Stimulated activated naive CD8-positive, alpha-beta T cell treated with anti-CD3 and anti-CD28 coated beads, Interleukin-15, Interleukin-2, amounts not matched to agents 100 ng/mL and 50 ng/mL, for 24 hours (primary cell): ENCODE measurements around the gene CD3E.

Experiments used
- H3K27ac Mint-ChIP-seq: one replicate; pipeline ENCODE4 v1.8.0; 2021; ENCODE audit warnings: mild to moderate bottlenecking, mixed read lengths
- H3K27me3 Mint-ChIP-seq: one replicate; pipeline ENCODE4 v1.8.0; 2021; ENCODE audit warnings: mixed read lengths
- H3K36me3 Mint-ChIP-seq: one replicate; pipeline ENCODE4 v1.8.0; 2021; ENCODE audit warnings: low read depth, mixed read lengths
- H3K4me1 Mint-ChIP-seq: one replicate; pipeline ENCODE4 v1.8.0; 2021; ENCODE audit warnings: low read depth, mixed read lengths
- H3K4me3 Mint-ChIP-seq: one replicate; pipeline ENCODE4 v1.8.0; 2021; ENCODE audit warnings: mild to moderate bottlenecking, mixed read lengths
- H3K9me3 Mint-ChIP-seq: one replicate; pipeline ENCODE4 v1.8.0; 2021; ENCODE audit warnings: mixed read lengths

CD3E gene

DNA sequence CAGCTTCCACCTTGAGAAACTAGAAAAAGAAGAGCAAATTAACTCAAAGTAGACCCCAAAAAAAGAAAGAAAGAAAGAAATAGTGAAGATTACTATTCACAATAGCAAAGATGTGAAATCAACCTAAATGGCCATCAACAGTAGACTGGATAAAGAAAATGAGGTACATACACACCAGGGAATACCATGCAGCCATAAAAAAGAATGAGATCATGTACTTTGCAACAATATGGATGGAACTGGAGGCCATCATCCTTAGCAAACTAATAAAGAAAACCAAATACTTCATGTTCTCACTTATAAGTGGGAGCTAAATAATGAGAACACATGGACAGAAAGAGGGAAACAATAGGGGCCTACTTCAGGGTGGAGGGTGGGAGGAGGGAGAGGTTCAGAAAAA, 24.2 kb downstream of the CD3E start:
- peaks cover 19% of the 10 kb centered on the region for H3K4me1 Mint-ChIP-seq
- H3K36me3 Mint-ChIP-seq = peaks cover 3% of the 10 kb centered on the region
- H3K9me3 Mint-ChIP-seq = no peaks in the 10 kb centered on the region
- H3K27ac Mint-ChIP-seq = peak overlapping the region; percentile 22
- no peak overlapping the region for H3K4me3 Mint-ChIP-seq
- H3K27me3 Mint-ChIP-seq = no peaks in the 10 kb centered on the region

DNA sequence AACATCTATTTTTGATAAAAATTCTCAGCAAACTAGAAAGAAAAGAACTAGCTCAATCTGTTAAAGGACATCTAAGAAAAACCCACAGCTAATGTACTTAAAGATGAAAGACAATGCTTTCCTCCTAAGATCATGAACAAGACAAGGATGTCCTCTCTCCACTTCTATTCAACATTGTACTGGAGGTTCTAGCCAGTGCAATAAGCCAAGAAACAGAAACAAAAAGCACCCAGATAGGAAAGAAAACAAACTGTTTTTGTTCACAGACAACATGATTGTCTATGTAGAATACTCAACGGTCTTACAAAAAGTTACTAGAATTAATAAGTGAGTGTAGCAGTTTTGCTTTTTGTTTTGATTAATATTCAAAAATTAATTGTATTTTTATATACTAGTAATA, 30.2 kb downstream of the CD3E start:
- peak overlapping the region; percentile 85 for H3K27ac Mint-ChIP-seq
- H3K4me3 Mint-ChIP-seq = peak overlapping the region; percentile 59
- no peaks in the 10 kb centered on the region for H3K27me3 Mint-ChIP-seq
- H3K4me1 Mint-ChIP-seq = peaks cover 47% of the 10 kb centered on the region
- H3K9me3 Mint-ChIP-seq = no peaks in the 10 kb centered on the region
- peaks cover 27% of the 10 kb centered on the region for H3K36me3 Mint-ChIP-seq

DNA sequence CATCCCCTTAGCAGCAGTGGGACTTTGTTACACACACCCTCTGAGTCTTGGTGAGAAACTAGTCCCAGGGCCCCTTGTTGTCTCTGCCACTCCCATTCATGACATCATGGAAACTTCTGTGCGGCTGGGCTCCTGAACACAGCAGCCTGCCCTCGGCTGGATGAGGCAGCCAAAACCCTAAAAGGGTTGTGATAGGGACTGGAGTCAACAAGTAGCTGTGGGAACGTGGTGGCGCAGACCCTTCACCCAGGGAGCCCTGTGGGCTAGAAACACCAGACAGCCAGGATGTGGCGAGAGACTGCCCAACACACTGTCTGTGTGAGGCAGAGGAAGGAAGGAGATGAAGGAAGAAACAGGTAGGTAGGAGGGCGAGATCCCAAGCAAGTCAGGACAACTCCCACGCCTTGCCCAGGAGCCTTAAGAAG, 34.1 kb downstream of the CD3E start:
- no peaks in the 10 kb centered on the region for H3K27me3 Mint-ChIP-seq
- H3K9me3 Mint-ChIP-seq = no peaks in the 10 kb centered on the region
- peaks cover 49% of the 10 kb centered on the region for H3K4me1 Mint-ChIP-seq
- H3K36me3 Mint-ChIP-seq = peaks cover 49% of the 10 kb centered on the region
- H3K4me3 Mint-ChIP-seq = peak overlapping the region; percentile 89
- H3K27ac Mint-ChIP-seq = peak overlapping the region; percentile 98

DNA sequence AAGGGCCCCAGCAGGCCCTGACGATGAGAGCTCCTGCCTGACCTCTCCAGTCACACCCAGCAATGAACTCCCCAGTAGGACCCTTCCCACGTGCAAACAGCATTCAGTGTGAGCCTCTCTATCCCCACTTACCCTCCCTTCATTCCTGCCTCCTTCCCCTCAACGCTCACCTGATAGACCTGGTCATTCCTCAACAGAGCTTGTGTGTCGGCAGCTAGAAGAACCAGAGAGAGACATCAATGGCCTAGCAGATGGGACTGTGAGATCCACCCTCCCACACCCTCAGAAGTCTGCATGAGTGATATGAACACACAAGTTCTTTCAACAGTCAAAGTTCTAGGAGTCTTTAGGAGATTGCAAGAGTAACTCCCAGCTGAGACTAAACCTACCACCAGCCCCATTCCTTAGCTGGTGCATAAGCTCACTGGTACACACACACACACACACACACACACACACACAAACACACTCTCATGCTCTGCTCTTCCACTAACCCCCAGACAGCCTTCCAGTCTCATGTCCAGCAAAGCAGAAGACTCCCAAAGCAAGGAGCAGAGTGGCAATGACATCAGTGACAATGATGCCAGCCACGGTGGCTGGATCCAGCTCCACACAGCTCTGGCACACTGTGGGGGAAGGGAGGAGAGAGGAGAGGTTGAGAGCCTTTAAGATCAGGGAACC, 34.9 kb downstream of the CD3E start:
- H3K9me3 Mint-ChIP-seq = no peaks in the 10 kb centered on the region
- peak overlapping the region; percentile 89 for H3K4me3 Mint-ChIP-seq
- peaks cover 51% of the 10 kb centered on the region for H3K4me1 Mint-ChIP-seq
- peak overlapping the region; percentile 98 for H3K27ac Mint-ChIP-seq
- H3K27me3 Mint-ChIP-seq = no peaks in the 10 kb centered on the region
- H3K36me3 Mint-ChIP-seq = peaks cover 49% of the 10 kb centered on the region

DNA sequence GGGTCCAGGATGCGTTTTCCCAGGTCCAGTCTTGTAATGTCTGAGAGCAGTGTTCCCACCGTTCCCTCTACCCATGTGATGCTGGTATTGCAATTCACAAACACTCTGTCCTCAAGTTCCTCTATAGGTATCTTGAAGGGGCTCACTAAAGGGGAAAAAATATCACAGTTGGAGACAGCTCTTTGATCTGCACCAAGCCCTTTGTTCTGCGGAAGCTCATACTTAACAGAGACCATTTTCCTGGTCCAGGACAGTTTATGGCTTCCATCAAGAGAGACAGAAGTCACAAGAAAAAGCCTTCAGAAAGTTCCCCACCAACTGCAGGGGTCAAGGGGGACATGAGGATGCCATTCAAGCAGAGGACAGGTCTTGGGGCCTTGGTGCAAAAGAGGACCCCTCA, 35.9 kb downstream of the CD3E start:
- Mint-ChIP-seq H3K36me3 (peaks cover 57% of the 10 kb centered on the region), H3K27me3 (no peaks in the 10 kb centered on the region), H3K27ac (peak overlapping the region; percentile 98), H3K4me1 (peaks cover 50% of the 10 kb centered on the region), H3K4me3 (peak overlapping the region; percentile 89), H3K9me3 (no peaks in the 10 kb centered on the region)

DNA sequence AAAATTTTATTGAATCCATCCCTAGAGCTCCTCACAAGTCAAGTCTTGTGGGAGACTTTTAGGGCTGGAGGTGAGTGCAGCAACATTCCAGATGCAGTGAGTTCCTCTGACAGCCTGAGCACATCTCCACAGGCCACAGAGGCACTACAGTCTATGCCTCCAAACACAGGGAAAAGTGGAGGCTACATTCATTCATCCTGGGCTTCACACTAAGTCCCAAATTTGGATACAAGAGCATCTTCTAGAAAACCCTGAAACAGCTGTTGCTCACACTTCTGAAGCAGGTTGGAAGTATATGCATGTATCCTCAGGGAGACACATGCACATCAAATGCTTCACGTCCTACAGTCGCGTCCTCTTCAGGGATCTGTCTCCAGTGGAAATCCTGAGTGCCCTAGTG, 36.7 kb downstream of the CD3E start:
- peaks cover 61% of the 10 kb centered on the region for H3K36me3 Mint-ChIP-seq
- H3K9me3 Mint-ChIP-seq = no peaks in the 10 kb centered on the region
- H3K27me3 Mint-ChIP-seq = no peaks in the 10 kb centered on the region
- H3K4me3 Mint-ChIP-seq = peak overlapping the region; percentile 89
- peaks cover 55% of the 10 kb centered on the region for H3K4me1 Mint-ChIP-seq
- H3K27ac Mint-ChIP-seq = peak overlapping the region; percentile 98

DNA sequence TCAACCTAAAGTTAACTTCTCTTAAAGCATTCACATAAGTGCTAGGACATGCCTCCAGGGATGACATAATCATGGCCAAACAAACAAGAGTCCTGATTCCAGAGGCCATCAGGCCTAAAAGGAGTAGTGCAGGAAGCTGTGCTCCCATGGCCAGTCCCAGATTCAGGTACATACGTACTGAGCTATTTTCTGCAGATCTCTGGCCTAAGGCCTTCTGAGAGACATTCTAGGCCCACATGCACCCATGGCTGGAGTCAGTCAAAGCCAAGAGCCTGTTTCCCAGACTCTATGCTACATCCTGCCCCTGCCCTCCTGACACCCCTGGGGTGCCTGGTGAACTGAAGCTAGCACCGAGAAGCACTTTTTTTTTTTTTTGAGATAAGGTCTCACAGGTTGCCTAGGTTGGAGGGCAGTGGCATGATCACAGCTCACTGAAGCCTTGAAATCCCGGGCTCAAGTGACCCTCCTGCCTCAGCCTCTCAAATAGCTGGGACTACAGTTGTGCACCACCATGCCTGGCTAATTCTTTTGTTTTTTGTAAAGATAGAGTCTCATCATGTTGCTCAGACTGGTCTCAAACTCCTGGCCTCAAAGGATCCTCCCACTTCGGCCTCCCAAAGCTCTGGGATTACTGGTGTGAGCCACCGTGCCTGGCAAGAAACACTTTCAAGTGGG, 37.4 kb downstream of the CD3E start:
- Mint-ChIP-seq H3K4me3 (peak overlapping the region; percentile 89), H3K27ac (peak overlapping the region; percentile 98), H3K4me1 (peaks cover 57% of the 10 kb centered on the region), H3K9me3 (no peaks in the 10 kb centered on the region), H3K27me3 (no peaks in the 10 kb centered on the region), H3K36me3 (peaks cover 60% of the 10 kb centered on the region)

DNA sequence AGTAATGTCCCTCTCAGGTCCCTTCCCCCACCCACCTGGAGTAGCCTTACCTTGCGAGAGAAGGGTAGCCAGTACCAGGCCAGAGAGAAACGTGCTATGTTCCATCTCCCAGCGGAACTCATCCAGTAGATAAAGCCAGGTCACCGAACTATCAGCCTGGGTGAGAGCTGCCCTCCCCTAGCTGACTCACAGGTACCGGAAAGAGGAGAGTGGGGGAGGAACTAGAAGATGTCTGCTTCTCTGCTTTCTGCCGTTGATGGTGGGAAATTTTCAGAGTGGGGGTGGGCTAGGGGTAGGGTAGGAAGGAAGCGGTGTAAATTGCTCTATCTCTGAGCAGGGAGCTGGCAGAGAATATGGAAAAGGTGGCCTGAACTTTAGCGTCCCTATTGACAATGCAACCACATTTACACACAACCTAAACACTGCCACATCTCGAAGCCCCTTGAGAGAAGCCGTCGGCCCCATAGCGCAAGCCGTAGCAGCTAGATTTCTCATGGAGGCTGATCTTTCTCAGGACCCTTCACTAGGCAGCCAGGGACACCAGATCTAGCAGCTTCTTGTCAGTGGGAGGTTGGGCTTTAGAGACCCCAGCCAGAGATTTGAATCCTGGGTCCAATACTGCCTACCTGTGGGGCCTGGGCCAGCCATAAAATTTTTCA, 38.1 kb downstream of the CD3E start, which contains the start of gene CD3D:
Gene CD3D (minus strand): TSS at position 203 of the 659 bp plus-strand sequence. CDS start 98 bp downstream, at position 105.
- peak within 1 kb of the TSS; percentile 98 for H3K27ac Mint-ChIP-seq
- peak within 1 kb of the TSS; percentile 89 for H3K4me3 Mint-ChIP-seq
- peaks cover 63% of the 10 kb centered on the region for H3K4me1 Mint-ChIP-seq
- H3K9me3 Mint-ChIP-seq = no peaks in the 10 kb centered on the region
- no peaks in the 10 kb centered on the region for H3K27me3 Mint-ChIP-seq
- peaks cover 60% of the 10 kb centered on the region for H3K36me3 Mint-ChIP-seq

DNA sequence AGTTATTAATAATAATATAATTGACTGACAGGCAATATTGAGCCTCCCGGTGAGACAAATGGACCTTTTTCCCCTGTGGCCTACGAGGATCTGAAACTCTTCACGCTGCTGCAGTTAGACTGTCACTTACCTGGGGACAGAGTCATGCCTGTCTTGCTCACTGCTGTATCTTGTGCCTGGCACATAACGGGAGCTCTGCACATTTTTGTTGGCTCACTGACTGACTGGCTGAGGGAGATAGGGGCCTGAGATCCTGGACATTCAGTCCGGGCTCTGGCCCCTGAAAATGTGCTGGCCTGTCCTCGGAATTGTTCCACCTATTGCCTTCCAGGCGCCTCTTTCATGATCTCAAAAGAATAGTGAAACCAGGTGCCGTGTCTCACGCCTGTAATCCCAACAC, 38.7 kb downstream of the CD3E start:
- H3K27ac Mint-ChIP-seq = peak overlapping the region; percentile 98
- H3K9me3 Mint-ChIP-seq = no peaks in the 10 kb centered on the region
- peaks cover 54% of the 10 kb centered on the region for H3K36me3 Mint-ChIP-seq
- peaks cover 65% of the 10 kb centered on the region for H3K4me1 Mint-ChIP-seq
- peak overlapping the region; percentile 89 for H3K4me3 Mint-ChIP-seq
- no peaks in the 10 kb centered on the region for H3K27me3 Mint-ChIP-seq

DNA sequence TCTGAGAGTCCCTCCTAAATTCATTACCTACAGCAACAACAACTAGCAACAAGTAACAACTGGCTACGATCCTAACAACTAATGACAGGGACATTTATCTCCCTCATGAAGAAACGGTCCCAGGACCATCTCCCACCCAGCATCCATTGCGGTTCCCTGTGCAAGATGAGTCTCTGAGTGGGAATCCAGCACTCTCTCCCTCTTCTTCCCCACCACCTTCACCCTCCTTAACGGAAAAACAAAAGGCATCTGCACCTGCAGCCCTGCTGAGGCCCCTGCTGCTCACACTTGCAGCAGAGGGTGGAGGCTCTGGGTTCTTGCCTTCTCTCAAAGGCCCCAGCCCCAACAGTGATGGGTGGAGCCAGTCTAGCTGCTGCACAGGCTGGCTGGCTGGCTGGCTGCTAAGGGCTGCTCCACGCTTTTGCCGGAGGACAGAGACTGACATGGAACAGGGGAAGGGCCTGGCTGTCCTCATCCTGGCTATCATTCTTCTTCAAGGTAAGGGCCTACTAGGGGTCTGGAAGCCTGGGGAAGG, 39.5 kb downstream of the CD3E start, which contains the start of gene CD3G:
Gene CD3G (plus strand): TSS at position 364 of the 535 bp plus-strand sequence. CDS start 80 bp downstream, at position 444.
- peaks cover 54% of the 10 kb centered on the region for H3K36me3 Mint-ChIP-seq

DNA sequence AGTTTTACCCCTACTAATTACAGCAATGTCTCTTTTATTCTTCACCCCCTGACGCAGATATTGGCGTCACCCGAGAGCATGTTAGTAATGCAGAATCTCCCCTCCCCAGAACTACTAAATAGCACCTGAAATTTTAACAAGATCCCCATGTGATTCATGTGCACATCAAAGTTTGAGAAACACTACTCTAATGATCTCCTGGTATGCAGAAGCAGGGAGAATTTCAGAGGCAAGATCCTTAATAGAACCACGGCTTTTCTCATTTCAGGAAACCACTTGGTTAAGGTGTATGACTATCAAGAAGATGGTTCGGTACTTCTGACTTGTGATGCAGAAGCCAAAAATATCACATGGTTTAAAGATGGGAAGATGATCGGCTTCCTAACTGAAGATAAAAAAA, 44.9 kb downstream of the CD3E start:
- no peaks in the 10 kb centered on the region for H3K9me3 Mint-ChIP-seq
- H3K4me1 Mint-ChIP-seq = peaks cover 58% of the 10 kb centered on the region
- H3K36me3 Mint-ChIP-seq = peaks cover 62% of the 10 kb centered on the region
- no peak overlapping the region for H3K4me3 Mint-ChIP-seq
- H3K27me3 Mint-ChIP-seq = no peaks in the 10 kb centered on the region
- peak overlapping the region; percentile 64 for H3K27ac Mint-ChIP-seq

More for the DNA sequence above, 39.5 kb downstream of the CD3E start, which contains the start of gene CD3G:
- Mint-ChIP-seq H3K9me3 (no peaks in the 10 kb centered on the region), H3K27me3 (no peaks in the 10 kb centered on the region), H3K27ac (peak within 1 kb of the TSS; percentile 98), H3K4me1 (peaks cover 65% of the 10 kb centered on the region), H3K4me3 (peak within 1 kb of the TSS; percentile 89)

DNA sequence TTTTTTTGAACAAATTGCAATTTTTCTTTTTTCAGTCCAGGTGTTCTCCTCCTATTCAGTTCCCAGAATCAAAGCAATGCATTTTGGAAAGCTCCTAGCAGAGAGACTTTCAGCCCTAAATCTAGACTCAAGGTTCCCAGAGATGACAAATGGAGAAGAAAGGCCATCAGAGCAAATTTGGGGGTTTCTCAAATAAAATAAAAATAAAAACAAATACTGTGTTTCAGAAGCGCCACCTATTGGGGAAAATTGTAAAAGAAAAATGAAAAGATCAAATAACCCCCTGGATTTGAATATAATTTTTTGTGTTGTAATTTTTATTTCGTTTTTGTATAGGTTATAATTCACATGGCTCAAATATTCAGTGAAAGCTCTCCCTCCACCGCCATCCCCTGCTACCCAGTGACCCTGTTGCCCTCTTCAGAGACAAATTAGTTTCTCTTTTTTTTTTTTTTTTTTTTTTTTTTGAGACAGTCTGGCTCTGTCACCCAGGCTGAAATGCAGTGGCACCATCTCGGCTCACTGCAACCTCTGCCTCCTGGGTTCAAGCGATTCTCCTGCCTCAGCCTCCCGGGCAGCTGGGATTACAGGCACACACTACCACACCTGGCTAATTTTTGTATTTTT, 48.7 kb downstream of the CD3E start:
- no peaks in the 10 kb centered on the region for H3K27me3 Mint-ChIP-seq
- no peaks in the 10 kb centered on the region for H3K9me3 Mint-ChIP-seq
- peaks cover 25% of the 10 kb centered on the region for H3K4me1 Mint-ChIP-seq
- H3K27ac Mint-ChIP-seq = peak overlapping the region; percentile 72
- no peak overlapping the region for H3K4me3 Mint-ChIP-seq
- peaks cover 45% of the 10 kb centered on the region for H3K36me3 Mint-ChIP-seq

DNA sequence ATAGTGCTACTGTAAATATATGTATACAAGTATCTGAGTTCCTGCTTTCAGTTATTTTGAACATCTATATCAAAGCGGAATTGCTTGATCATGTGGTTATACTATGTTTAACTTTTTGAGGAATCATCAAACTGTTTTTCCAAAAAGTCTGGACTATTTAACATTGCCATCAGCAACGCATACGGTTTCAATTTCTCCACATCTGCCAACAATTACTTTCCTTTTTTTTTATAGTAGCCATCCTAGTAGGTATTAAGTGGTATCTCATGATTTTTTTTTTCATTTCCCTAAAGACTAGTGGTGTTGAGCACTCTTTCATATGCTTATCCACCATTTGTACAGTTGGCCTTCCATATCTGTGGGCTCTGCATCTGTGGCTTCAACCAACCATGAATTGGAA, 53.5 kb downstream of the CD3E start:
- H3K36me3 Mint-ChIP-seq = peaks cover 24% of the 10 kb centered on the region
- H3K27me3 Mint-ChIP-seq = no peaks in the 10 kb centered on the region
- H3K4me1 Mint-ChIP-seq = peaks cover 48% of the 10 kb centered on the region
- no peak overlapping the region for H3K4me3 Mint-ChIP-seq
- no peaks in the 10 kb centered on the region for H3K9me3 Mint-ChIP-seq
- H3K27ac Mint-ChIP-seq = peak overlapping the region; percentile 38

DNA sequence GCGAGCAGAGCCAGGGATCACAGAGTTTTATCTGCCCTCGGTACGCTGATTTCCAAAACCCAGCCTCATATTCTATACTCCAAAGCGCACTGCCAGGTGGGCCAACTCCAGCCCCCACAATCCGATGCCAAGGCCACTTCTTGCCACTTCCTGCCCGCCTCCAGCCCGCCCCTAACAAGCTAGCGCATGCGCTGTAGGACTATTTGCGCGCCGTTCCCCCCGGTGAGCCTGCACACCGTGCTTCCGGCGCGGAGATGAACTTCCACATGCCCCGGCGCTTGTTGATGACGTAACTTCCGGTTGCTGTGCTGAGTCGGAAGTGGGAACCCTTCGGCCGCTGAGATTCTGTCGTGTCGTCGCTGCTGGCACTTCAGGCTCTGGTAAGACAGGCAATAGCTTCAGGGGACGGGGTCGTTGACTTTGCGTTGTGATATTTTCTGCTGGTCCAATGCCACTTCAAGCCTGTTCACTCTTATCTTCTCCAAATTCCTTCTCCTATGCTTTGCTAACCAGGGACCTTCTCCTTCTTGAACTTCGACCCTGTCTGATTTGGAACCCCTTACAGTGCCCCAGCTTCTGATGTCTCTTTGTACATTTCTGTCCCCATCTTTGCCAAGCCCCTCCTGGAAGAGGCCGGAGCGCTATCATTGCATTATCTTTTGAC, 54.9 kb downstream of the CD3E start, which contains the start of gene UBE4A:
Gene UBE4A (plus strand): TSS at position 306 of the 664 bp plus-strand sequence. CDS start 5,481 bp downstream, outside the sequence.
- H3K27ac Mint-ChIP-seq = peak within 1 kb of the TSS; percentile 94
- no peaks in the 10 kb centered on the region for H3K27me3 Mint-ChIP-seq
- peaks cover 31% of the 10 kb centered on the region for H3K36me3 Mint-ChIP-seq
- peaks cover 51% of the 10 kb centered on the region for H3K4me1 Mint-ChIP-seq
- H3K9me3 Mint-ChIP-seq = no peaks in the 10 kb centered on the region
- H3K4me3 Mint-ChIP-seq = peak within 1 kb of the TSS; percentile 95
